HPDE6-E6E7 (cell line): Measurements from ENCODE around the gene B3GALT2.

Source experiments
- DNase-seq: peaks from one replicate; pipeline ENCODE4 v3.0.0; 2011; ENCODE audit warnings: missing footprints; ENCODE audit errors: extremely low spot score

B3GALT2 gene

DNA sequence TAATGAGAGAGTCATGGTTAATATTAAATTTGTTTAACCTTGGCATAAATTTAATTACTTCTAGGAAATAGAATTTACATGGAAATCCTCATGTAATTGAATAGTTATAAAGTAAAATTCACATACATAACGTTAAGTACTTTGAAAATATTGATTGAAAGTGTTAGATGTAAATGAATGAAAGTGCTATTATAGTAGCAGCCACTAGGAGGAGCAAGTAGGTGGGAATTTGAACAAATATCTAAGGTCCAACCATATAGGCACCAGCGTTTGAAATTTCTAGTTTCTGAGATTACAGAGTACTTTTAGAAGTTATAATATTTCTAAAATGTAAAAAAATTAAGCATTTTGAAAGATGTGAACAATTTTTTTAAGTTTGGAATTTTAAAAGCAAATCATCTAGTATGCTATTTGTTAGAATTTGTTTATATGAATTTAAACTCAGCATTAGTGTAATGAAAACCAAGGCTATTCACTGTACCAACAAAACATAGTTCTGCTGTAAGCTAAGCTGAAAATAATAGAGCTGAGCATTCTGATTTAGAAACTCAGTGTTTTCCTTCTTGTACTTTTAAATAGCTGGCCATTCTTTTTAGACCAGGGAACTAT lies 3.3 kb downstream of the B3GALT2 start:
- no peak for DNase-seq

DNA sequence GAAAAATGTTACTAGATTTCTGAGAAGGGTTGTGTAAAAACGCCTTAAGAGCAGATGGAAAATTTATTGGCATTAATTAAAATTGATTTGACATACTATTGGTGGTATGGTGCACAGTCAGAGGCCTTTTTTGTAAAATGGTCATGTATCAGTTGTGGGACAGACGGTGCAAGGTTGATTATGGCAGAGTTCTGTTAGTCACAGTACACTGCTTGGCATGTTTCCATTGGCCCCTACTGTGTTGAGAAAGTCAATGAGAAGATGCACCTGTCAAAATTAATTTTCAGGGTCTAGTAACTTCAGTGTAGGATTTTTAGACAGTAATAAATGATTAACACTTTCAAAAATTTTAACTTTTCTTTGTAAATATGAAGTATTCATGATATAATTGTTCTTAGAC lies 4.4 kb downstream of the B3GALT2 start:
- no peak for DNase-seq

DNA sequence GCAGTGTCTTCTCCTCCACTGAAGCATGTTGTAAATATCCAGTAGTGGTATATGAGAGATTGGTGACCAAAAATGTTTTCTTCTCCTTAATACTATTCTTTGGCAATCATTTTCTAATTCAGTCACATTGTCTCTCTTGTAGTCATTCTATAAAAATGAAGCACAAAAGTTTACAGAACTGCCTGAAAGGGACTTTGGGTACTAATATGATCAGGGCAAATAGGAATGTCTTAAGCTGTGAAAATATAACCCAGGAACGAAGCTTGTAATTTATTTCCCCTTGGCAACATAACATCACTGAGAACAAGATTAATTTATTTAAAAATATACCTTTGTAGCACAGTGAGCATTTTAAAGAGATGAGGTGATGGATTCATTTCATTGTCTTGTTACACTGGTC lies 4.9 kb downstream of the B3GALT2 start:
- DNase-seq = no peak

DNA sequence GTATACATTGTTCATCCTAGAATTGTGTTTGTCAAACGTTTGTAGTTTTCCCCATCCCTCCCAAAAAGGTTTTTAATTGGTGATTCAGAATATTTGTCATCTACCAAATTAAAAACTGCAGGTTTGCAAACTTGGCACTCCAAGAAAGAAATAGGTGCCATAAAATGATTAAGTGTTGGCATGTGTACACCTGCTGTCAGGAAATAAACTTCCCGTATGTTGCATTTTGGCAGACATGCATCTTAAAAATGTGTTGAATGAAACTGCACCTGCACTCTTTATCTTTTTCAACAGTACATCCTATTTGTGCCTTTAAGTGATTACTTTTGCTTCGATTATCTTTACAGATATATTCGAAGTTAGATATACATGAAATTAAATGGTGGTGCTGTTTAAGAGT lies 7.3 kb downstream of the B3GALT2 start:
- no peak for DNase-seq

DNA sequence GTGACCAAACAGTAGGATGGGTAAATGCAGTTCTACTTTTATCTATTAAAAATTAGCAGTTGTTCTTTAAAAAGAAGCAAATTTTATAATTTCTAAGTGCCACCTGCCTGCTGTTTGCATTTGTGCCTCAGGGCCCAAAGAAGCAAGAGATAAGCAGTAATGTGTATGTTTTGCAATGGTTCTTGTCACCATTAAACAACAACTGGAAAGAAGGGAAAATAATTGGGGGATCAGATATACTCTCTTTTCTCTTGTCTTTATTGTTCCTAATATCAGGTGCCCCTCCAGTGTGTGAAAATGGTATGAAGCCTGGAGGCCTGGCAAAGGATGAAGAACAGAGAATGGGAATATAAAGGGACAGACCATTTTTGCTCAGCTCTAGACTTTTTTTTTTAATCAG lies 9.6 kb downstream of the B3GALT2 start:
- no peak for DNase-seq

DNA sequence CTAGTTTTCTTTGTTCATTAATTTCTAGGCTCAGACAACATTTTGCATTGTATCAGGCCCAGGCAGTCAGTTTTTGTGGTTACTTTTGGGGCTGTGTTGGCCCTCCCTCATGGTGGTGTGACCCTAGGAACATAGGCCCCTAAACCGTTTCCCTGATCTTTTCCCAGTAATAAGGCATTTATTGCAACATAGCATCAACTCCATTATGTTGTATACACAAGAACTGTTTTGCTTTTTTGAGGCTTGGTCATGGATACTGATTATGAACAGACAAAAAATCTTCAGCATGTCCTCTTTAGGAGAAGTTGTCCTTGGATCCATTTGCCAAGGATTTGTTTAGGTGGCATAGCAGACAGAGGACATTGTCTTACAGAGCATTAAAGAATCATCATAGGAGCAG lies 10.3 kb downstream of the B3GALT2 start:
- DNase-seq = no peak

DNA sequence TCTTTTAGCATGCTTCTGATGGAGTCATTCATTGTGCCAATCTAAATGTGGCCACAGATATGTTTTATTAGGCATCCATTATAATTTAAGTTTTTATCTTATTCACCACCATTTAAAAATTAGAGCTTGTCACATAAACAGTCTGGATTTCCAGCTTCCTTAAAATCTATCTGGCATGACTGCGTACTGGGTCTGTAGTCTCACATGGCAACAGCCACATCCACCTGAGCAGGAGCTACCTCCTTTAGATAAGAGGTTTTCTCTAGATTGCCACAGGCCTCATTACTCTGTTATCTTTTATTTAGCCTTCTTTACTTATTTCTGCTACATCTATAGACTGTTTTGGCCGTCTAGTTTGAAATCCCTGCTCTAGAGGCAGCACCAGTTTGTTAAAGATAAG lies 29.1 kb downstream of the B3GALT2 start:
- DNase-seq = no peak

DNA sequence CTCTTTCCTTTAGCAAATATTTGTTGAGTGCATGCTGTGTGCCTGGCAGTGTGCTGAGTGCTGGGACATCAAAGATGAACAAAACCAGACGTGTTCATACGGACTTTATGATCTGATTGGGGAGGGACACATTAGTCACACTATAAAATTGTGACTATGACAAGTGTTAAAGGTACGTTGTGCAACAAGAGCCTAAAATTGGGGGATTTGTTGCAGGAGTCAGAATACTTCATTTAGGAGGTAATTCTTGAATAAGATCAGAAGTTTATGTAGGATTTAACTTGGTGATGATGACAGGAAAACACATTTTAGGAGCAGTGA lies 29.6 kb downstream of the B3GALT2 start:
- DNase-seq = no peak

DNA sequence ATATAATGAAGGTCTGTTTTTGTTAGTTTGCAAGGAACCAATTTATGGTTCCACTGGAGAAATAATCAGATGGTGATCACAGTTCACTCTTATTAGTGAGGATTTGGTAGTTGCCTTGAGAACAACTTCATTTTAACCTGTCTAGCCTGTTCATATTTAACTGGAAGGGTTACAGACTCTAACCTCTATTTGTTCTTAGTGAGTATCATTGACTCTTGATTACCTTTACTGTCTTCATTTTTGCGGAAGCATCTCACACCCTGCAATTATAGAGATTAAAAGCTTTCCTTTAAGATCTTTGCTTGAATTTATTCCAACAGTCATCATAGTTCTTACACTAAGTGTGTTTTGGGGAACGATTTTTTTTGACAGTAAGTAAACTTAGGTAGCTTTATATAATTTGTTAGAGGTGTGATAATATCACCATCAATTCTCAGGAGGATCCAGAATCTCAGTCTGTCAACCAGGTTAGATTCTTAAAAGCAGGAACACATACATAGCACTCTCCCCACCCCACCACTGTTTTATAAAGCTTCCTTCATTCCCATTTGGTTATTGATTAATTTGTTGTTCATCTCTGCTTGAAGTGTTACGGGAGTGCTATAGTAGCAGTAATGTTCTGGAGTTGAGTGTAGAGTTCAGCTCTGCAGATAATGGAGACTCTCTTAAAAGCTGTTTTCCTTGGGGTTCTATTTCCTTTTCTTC lies 30.1 kb downstream of the B3GALT2 start:
- no peak for DNase-seq

DNA sequence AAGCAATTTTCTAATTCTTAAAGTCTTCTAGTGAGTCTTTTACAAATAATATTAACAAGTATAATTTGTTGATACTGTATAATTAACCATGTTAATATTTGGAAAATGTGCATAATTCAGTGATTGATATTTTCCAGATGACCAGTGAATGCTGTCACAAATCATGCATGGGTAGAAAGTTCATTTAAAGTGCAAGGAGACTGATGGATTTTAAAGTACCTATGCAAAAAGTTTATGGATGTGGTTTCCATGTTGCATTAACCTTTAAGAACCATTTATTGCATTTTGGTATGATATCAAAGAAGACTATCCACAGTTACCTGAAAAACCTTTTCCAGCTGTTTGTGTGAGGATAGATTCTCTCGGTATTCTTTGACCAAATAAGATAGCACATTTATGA lies 41.4 kb downstream of the B3GALT2 start:
- DNase-seq = no peak

DNA sequence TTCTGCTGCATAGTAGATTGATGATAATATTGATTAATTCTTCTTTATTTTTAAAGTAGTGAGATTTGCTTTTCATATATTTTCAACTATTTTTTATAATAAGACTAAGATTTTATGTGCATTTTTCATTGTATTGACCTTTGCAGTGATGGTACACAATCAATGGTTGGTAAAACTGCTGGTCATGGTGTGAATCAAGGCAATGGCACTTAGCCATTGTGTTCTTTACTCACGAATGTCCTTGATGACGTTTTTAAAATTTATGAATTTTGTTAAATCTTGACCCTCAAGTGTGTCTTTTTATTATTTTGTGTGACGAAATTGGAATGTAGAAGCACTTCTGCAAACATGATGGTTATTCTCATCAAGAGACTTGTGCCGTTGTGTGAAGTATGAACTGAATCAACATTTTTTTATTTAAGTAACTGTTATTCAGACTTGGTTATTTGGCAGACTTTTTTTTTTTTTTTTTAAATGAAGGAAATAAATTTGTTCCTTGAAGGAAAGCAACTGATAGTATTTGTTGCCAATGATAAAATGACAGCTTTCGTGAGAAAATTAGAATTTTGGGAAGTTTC lies 42.0 kb downstream of the B3GALT2 start:
- no peak for DNase-seq

DNA sequence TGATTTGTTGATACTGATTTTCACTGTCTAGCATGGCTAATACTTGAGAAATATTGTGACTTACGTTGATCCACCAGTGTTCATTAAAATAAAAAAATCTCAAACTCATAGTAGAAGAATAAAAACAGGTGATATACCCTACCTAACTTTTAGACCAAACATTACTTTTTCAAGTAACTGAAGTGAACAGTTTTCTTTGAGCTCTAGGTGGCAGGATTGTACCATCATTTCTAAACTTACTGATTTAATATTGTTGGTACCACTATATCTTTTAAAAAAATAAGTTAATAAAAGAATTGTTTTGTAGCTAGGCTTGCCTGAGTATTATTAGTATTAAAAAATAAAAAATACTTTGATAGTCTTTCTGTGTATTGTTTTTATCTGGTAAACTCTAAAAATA lies 43.1 kb downstream of the B3GALT2 start:
- no peak for DNase-seq

DNA sequence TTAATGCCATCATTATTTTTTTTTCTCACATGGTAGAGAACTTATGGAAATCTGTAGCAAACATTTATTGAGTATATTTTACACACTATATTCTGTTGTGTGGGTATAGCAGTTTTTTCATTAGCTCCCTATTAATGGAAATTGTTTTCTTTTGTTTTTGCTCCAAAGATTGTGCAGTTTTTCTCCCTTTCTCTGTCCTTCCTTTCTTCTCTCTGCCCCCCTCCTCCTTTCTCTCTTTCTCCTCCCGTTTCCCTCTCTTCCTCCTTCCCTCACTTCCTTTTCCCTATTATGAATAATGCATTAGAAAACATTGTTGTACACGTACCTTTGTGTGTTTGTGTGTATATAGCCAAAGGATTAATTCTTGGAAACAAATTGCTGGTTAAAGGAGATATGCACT lies 44.0 kb downstream of the B3GALT2 start:
- no peak for DNase-seq

DNA sequence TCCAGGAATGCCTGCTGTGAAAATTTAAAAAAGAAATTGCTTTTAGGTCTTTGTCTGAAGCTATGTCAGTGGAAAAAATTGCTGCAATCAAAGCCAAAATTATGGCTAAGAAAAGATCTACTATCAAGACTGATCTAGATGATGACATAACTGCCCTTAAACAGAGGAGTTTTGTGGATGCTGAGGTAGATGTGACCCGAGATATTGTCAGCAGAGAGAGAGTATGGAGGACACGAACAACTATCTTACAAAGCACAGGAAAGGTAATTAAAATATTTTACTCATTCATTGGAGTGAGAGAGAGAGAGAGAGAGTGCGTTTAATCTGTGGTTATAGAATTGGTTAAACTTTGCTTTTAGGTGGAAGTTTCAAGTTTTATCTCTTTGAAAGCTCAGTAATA lies 44.6 kb downstream of the B3GALT2 start:
- DNase-seq = no peak

DNA sequence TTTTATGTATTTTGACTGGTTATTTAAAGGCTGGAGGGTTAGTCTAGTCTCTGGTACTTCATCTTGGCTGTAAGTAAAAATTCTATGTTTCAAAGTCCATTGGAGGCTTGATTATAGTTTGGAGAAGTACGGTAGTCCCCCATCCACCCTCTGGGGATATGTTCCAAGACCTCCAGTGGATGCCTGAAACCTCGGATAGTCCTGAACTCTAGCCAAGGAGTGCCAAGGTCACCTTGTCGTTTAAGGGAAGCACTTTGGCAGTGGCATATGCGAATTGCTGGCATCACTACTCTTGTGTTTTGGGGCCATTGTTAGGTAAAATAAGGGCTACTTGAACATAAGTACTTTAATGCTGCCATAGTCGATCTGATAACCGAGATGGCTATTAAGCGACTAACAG lies 46.2 kb downstream of the B3GALT2 start:
- DNase-seq = no peak

DNA sequence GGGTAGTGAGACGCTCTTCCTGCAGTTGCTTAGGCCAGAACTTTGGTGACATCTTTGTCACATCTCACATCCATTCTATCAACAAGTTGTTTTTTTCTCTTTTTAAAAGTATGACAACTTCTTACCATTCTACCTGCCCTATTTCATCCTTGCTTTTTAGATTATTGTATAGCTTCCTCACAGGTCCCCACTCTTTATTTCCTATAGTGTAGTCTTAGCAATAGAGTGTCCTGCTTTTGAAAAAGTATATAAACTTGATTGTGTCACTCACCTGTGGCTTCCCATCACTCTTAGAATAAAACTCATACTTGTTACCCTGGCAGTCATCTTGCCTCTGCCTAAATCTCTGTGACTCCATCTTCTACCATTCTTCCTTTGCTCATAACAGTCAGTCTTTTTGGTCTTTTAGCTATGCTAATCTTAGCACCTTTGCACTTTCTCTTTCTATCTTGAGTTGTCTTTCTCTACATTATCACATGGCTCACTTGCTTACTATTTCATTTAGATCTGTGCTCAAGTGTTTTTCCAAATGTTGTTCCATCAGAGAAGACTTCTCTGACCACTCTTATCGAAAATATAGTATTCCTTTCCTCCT lies 55.0 kb downstream of the B3GALT2 start:
- no peak for DNase-seq
